Liver (tissue), 3 donors: Measurements from ENCODE around the gene NR2F6.

Experiments used
- EGR1 ChIP-seq, 2 donors: IDR thresholded peaks; 2 replicates each; pipeline ENCODE4 v1.6.1; 2016 to 2018; ENCODE audit warnings: antibody characterized with exemption in 2 of 2, low read depth in 2 of 2
- FOXA1 ChIP-seq: IDR thresholded peaks from 2 replicates; pipeline ENCODE4 v1.6.1; 2016; ENCODE audit warnings: antibody characterized with exemption
- HNF4A ChIP-seq, 2 donors: conservative IDR thresholded peaks; 2 replicates each; pipeline ENCODE4 v1.6.1; 2016; ENCODE audit warnings: antibody characterized with exemption in 2 of 2, mild to moderate bottlenecking in 2 of 2
- HNF4G ChIP-seq: IDR thresholded peaks from 2 replicates; pipeline ENCODE4 v1.6.1; 2016; ENCODE audit warnings: antibody characterized with exemption
- TAF1 ChIP-seq: conservative IDR thresholded peaks from 2 replicates; pipeline ENCODE4 v1.6.1; 2016; ENCODE audit warnings: antibody characterized with exemption, mild to moderate bottlenecking
- TF ChIP-seq, protein P1 (sequence below): fragments of 150-350 bp; IDR thresholded peaks from 2 replicates; pipeline ENCODE4 v1.5.1; 2017; ENCODE audit warnings: improper control_type of control experiment, low read depth, low read length; ENCODE audit not compliant: missing input control
- TF ChIP-seq, protein P2 (sequence below): IDR thresholded peaks from 2 replicates; pipeline ENCODE4 v1.6.1; 2016; ENCODE audit warnings: antibody characterized with exemption
- donor health status: healthy.
- donor health status: healthy.

DNA sequence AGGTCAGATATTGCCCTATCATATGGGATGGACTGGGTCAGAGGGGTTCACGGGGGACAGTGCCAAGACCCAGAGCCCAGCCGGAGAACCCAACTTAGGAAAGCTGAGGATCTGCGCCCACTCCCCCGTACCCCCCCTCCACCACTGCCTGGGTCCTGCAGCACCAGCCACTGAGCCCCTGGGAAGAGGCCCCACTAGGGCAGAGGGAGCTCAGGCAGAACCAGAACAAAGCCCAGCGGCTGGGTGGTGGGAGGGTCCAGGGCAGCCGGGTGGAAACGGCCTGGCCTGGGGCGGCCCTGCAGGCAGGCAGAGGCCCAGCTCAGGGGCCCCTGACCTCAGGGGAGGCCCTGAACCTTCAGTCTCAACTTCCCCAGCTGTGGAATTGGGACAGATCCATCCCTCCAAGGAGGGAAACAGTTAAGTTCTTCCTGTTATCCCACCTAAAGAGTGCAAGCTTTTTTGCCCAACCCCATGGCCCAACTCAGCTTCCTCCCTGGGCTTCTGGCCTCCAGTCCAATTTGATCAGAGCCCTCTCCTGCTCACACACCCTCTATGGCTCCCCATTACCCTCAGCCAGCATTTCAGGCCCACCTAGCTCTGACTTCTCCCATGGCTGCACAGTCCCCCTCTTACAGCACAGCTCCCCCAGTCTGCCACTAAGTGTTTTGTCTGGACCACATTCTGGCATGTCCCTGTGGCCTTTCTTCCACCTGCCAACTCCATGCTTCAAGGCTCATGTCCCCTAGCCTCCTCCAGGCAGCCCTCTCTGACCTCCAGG, 3.1 kb downstream of the NR2F6 start:
- TF ChIP-seq, protein P1, sequence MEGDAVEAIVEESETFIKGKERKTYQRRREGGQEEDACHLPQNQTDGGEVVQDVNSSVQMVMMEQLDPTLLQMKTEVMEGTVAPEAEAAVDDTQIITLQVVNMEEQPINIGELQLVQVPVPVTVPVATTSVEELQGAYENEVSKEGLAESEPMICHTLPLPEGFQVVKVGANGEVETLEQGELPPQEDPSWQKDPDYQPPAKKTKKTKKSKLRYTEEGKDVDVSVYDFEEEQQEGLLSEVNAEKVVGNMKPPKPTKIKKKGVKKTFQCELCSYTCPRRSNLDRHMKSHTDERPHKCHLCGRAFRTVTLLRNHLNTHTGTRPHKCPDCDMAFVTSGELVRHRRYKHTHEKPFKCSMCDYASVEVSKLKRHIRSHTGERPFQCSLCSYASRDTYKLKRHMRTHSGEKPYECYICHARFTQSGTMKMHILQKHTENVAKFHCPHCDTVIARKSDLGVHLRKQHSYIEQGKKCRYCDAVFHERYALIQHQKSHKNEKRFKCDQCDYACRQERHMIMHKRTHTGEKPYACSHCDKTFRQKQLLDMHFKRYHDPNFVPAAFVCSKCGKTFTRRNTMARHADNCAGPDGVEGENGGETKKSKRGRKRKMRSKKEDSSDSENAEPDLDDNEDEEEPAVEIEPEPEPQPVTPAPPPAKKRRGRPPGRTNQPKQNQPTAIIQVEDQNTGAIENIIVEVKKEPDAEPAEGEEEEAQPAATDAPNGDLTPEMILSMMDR, result no peak
- TF ChIP-seq EGR1 (IDR thresholded peaks at IDR 0.05; ENCODE audit: low read depth in 2 of 2) (no peak), HNF4G (no peak), TAF1 (no peak), HNF4A (conservative IDR thresholded peaks at IDR 0.05) (no peak), FOXA1 (no peak)
- TF ChIP-seq, protein P2, sequence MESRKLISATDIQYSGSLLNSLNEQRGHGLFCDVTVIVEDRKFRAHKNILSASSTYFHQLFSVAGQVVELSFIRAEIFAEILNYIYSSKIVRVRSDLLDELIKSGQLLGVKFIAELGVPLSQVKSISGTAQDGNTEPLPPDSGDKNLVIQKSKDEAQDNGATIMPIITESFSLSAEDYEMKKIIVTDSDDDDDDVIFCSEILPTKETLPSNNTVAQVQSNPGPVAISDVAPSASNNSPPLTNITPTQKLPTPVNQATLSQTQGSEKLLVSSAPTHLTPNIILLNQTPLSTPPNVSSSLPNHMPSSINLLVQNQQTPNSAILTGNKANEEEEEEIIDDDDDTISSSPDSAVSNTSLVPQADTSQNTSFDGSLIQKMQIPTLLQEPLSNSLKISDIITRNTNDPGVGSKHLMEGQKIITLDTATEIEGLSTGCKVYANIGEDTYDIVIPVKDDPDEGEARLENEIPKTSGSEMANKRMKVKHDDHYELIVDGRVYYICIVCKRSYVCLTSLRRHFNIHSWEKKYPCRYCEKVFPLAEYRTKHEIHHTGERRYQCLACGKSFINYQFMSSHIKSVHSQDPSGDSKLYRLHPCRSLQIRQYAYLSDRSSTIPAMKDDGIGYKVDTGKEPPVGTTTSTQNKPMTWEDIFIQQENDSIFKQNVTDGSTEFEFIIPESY, result no peak
